HCT116 (cell line): ENCODE results near the gene PQBP1. TPM values are rescaled to one million over a fixed set of nuclear protein-coding genes. Genes with fewer than 3 reads are reported as not detected.
"Not testable (repeated sequence)": the region's sequence is repeated elsewhere in the genome, so short reads cannot be mapped to it uniquely, and the experiment has no call there.

Experiments
- ATAC-seq: fragments of 200-7000 bp; cut with Tn5 transposase; 2 replicates; pipeline ENCODE4 v1.9.1; 2020; ENCODE audit warnings: mild to moderate bottlenecking, moderate library complexity
- BruUV-seq: library from RNA; stranded (reverse); fragments of 400-500 nt; replicated peaks from 2 replicates; lab custom pipeline; 2021; lab: Mats Ljungman, UMichigan
- CTCF ChIA-PET: fragments of 300-600 bp; sonication (Branson Sonifier 250); formaldehyde crosslinking; loops from one replicate; lab custom pipeline; 2021; ENCODE audit warnings: antibody characterized with exemption; lab: Charles Lee
- POLR2A ChIA-PET: fragments of 300-600, 350-600 bp; sonication (Branson Sonifier 250); formaldehyde crosslinking; loops from one replicate; lab custom pipeline; 2021; ENCODE audit warnings: antibody characterized with exemption; lab: Charles Lee
- RAD21 ChIA-PET, 2 experiments: fragments of 300-600 bp; sonication (Branson Sonifier 250); formaldehyde crosslinking; loops; one replicate each; lab custom pipeline; 2023; ENCODE audit warnings: low total read pairs in 2 of 2; ENCODE audit not compliant: uncharacterized antibody in 2 of 2, unreplicated experiment in 2 of 2, low non-redundant PET in 1 of 2; lab: Charles Lee
- DNase-seq: peaks from one replicate; pipeline ENCODE4 v3.0.0-alpha.2; 2010; ENCODE audit warnings: low read depth, low spot score
- H2AFZ ChIP-seq: fragments of 200-600 bp; shearing (Covaris generic), sonication (generic); 2 replicates; pipeline ENCODE4 v1.6.1; 2017; ENCODE audit warnings: low read depth, mixed run types, mixed read lengths, antibody characterized with exemption, low read length; ENCODE audit not compliant: poor library complexity, severe bottlenecking
- H3K27ac ChIP-seq: 2 replicates; pipeline ENCODE4 v1.5.1; 2012; ENCODE audit warnings: low read depth, low read length
- H3K27me3 ChIP-seq: fragments of 200-600 bp; sonication (generic); 2 replicates; pipeline ENCODE4 v1.6.1; 2016; ENCODE audit warnings: mixed run types, low read length, mixed read lengths; ENCODE audit not compliant: insufficient read depth
- H3K36me3 ChIP-seq, 2 experiments: fragments of 200-500 bp in 1 of 2; fragments of 200-600 bp in 1 of 2; sonication (Bioruptor generic) in 1 of 2; sonication (generic) in 1 of 2; 2 replicates each; pipeline versions ENCODE4 v1.5.1 to v1.6.1; 2014 to 2016; ENCODE audit warnings: low read length in 2 of 2, inconsistent platforms in 1 of 2, mixed read lengths in 1 of 2, mixed run types in 1 of 2; ENCODE audit not compliant: insufficient read depth in 2 of 2, control insufficient read depth in 1 of 2
- H3K4me1 ChIP-seq, 2 experiments: fragments of 200-600 bp in 1 of 2; sonication (generic) in 1 of 2; 2 replicates each; pipeline versions ENCODE4 v1.5.1 to v1.6.1; 2012 to 2017; ENCODE audit warnings: low read length in 2 of 2, inconsistent platforms in 1 of 2, mild to moderate bottlenecking in 1 of 2, mixed read lengths in 1 of 2, mixed run types in 1 of 2, moderate library complexity in 1 of 2; ENCODE audit not compliant: insufficient read depth in 2 of 2, control insufficient read depth in 1 of 2
- H3K4me2 ChIP-seq: fragments of 200-600 bp; sonication (generic); 2 replicates; pipeline ENCODE4 v1.6.1; 2017; ENCODE audit warnings: mixed run types, low read length, mixed read lengths
- H3K4me3 ChIP-seq, 2 experiments: fragments of 200-600 bp in 1 of 2; sonication (generic) in 1 of 2; replicated peaks in 1 of 2; 2 replicates each; pipeline ENCODE4 v1.5.1; 2011 to 2016; ENCODE audit warnings: low read length in 2 of 2, control low read depth in 1 of 2, low read depth in 1 of 2, mild to moderate bottlenecking in 1 of 2, mixed read lengths in 1 of 2, mixed run types in 1 of 2
- H3K79me2 ChIP-seq: fragments of 200-600 bp; sonication (generic); 2 replicates; pipeline ENCODE4 v1.6.1; 2017; ENCODE audit warnings: mild to moderate bottlenecking, mixed run types, low read length, moderate library complexity, mixed read lengths; ENCODE audit not compliant: insufficient read depth
- H3K9ac ChIP-seq: fragments of 200-600 bp; sonication (generic); 2 replicates; pipeline ENCODE4 v1.6.1; 2016; ENCODE audit warnings: low read length, mixed read lengths
- H3K9me2 ChIP-seq: fragments of 200-600 bp; sonication (generic), shearing (Covaris generic); 2 replicates; pipeline ENCODE4 v1.6.1; 2017; ENCODE audit warnings: mixed run types, mild to moderate bottlenecking, moderate library complexity; ENCODE audit not compliant: insufficient read depth
- H3K9me3 ChIP-seq, 2 experiments: fragments of 200-500 bp in 1 of 2; fragments of 200-600 bp in 1 of 2; sonication (Bioruptor generic) in 1 of 2; sonication (generic) in 1 of 2; 2 replicates each; pipeline ENCODE4 v1.6.1; 2014 to 2017; ENCODE audit warnings: low read length in 2 of 2, mixed read lengths in 2 of 2, inconsistent platforms in 1 of 2, low read depth in 1 of 2, mild to moderate bottlenecking in 1 of 2, mixed run types in 1 of 2, moderate library complexity in 1 of 2; ENCODE audit not compliant: control insufficient read depth in 1 of 2, insufficient read depth in 1 of 2
- H4K20me1 ChIP-seq: fragments of 200-600 bp; sonication (generic), shearing (Covaris generic); 2 replicates; pipeline ENCODE4 v1.6.1; 2017; ENCODE audit warnings: mixed run types, mild to moderate bottlenecking, moderate library complexity; ENCODE audit not compliant: insufficient read depth
- CBX3 ChIP-seq: IDR thresholded peaks from 2 replicates; pipeline ENCODE4 v1.6.1; 2012; ENCODE audit warnings: low read depth
- CEBPB ChIP-seq: IDR thresholded peaks from 2 replicates; pipeline ENCODE4 v1.6.1; 2012; ENCODE audit warnings: low read depth
- EZH2phosphoT487 ChIP-seq: fragments of 200-600 bp; IDR thresholded peaks from 2 replicates; pipeline ENCODE4 v1.6.1; 2018; ENCODE audit warnings: antibody characterized with exemption, borderline replicate concordance
- JUND ChIP-seq: IDR thresholded peaks from 2 replicates; pipeline ENCODE4 v1.6.1; 2012
- POLR2AphosphoS5 ChIP-seq: IDR thresholded peaks from 2 replicates; pipeline ENCODE4 v1.6.1; 2011; ENCODE audit warnings: mild to moderate bottlenecking, low read depth, low read length, moderate library complexity
- RAD21 ChIP-seq: IDR thresholded peaks from 2 replicates; pipeline ENCODE4 v1.6.1; 2012; ENCODE audit warnings: low read depth, mild to moderate bottlenecking
- SP1 ChIP-seq: IDR thresholded peaks from 2 replicates; pipeline ENCODE4 v1.6.1; 2012; ENCODE audit warnings: low read depth
- SRF ChIP-seq: IDR thresholded peaks from 2 replicates; pipeline ENCODE4 v1.6.1; 2012; ENCODE audit warnings: low read depth
- TCF7L2 ChIP-seq: IDR thresholded peaks from 2 replicates; pipeline ENCODE4 v1.7.0; 2011; ENCODE audit warnings: borderline replicate concordance, inconsistent platforms; ENCODE audit not compliant: insufficient read depth, insufficient read length; ENCODE audit errors: extremely low read depth
- intact Hi-C: fragments of 100-400 bp; cut with micrococcal nuclease; formaldehyde crosslinking; loops from 2 replicates; pipeline ENCODE4 v1.10.0; 2022
- total RNA-seq: library from RNA; stranded (reverse); gene quantifications from one replicate; pipeline ENCODE4 v1.2.1, GENCODE V29; 2021; ENCODE audit not compliant: unreplicated experiment
- TF ChIP-seq, protein P1 (sequence below), 3 experiments: fragments of 200-600 bp in 1 of 3; sonication (generic) in 1 of 3; IDR thresholded peaks in 2 of 3; conservative IDR thresholded peaks in 1 of 3; 2 replicates each; pipeline ENCODE4 v1.5.1; 2012 to 2017; ENCODE audit warnings: low read depth in 2 of 3, low read length in 2 of 3, antibody characterized with exemption in 1 of 3, borderline replicate concordance in 1 of 3, control low read depth in 1 of 3, mild to moderate bottlenecking in 1 of 3, mixed read lengths in 1 of 3, mixed run types in 1 of 3, moderate library complexity in 1 of 3; ENCODE audit not compliant: insufficient read depth in 1 of 3

Gene PQBP1
- total RNA-seq, 1 experiment from 2014 or later: 67.1 TPM

DNA sequence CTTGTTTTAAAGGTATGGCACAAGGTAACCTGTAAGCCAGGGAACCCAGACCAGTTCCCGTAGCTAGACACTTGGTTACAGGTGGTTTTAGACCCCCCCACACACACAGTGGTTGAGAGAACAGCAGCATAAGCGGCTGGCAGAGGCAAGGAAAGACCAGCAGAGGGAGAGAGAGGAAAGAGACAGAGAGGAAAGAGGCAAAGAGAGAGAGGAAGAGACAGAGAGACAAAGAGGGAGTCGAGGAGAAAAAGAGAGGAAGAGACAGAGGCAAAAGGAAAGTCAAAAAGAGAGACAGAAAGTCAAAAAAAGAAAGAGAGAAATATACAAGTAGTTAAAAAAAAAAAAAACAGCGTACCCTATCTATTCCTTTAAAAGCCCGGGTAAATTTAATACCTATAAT, 42.8 kb upstream of the PQBP1 start:
- ATAC-seq: peak; percentile 38; the same call in 1 of the 2 replicates
- Histone ChIP-seq H3K9me3 (no peaks in the 10 kb centered on the region), H3K27me3 (no peaks in the 10 kb centered on the region), H3K4me3 (no peak overlapping the region), H3K9ac (no peak overlapping the region), H3K4me1 (no peaks in the 10 kb centered on the region), H3K9me2 (no peaks in the 10 kb centered on the region), H3K4me2 (no peak overlapping the region), H3K36me3 (no peaks in the 10 kb centered on the region), H2AFZ (no peak overlapping the region), H3K27ac (no peak overlapping the region), H4K20me1 (no peaks in the 10 kb centered on the region), H3K79me2 (no peaks in the 10 kb centered on the region)
- ChIA-PET RAD21 (no interaction called here), POLR2A (no interaction called here), CTCF (no interaction called here)
- TF ChIP-seq POLR2AphosphoS5: no peak
- no peak for TF ChIP-seq SP1
- TF ChIP-seq RAD21: peak; percentile 66
- no peak for TF ChIP-seq EZH2phosphoT487
- no peak for TF ChIP-seq TCF7L2
- no peak for TF ChIP-seq JUND
- TF ChIP-seq CEBPB: no peak
- TF ChIP-seq, protein P1, sequence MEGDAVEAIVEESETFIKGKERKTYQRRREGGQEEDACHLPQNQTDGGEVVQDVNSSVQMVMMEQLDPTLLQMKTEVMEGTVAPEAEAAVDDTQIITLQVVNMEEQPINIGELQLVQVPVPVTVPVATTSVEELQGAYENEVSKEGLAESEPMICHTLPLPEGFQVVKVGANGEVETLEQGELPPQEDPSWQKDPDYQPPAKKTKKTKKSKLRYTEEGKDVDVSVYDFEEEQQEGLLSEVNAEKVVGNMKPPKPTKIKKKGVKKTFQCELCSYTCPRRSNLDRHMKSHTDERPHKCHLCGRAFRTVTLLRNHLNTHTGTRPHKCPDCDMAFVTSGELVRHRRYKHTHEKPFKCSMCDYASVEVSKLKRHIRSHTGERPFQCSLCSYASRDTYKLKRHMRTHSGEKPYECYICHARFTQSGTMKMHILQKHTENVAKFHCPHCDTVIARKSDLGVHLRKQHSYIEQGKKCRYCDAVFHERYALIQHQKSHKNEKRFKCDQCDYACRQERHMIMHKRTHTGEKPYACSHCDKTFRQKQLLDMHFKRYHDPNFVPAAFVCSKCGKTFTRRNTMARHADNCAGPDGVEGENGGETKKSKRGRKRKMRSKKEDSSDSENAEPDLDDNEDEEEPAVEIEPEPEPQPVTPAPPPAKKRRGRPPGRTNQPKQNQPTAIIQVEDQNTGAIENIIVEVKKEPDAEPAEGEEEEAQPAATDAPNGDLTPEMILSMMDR (IDR thresholded peaks at IDR 0.05 in 2 of 3, conservative IDR thresholded peaks at IDR 0.05 in 1 of 3; ENCODE audit: borderline replicate concordance in 1 of 3, insufficient read depth in 1 of 3, low read depth in 2 of 3, low read length in 2 of 3): peak; percentile 34 to 41 (median 40); a peak in 3 of 6 replicates
- TF ChIP-seq CBX3: 0 out of 2 replicates have a peak, but pooled peaks have one; percentile 19
- intact Hi-C loops: no loop called here
- BruUV-seq: no TSS peak
- DNase-seq: peak; percentile 3

DNA sequence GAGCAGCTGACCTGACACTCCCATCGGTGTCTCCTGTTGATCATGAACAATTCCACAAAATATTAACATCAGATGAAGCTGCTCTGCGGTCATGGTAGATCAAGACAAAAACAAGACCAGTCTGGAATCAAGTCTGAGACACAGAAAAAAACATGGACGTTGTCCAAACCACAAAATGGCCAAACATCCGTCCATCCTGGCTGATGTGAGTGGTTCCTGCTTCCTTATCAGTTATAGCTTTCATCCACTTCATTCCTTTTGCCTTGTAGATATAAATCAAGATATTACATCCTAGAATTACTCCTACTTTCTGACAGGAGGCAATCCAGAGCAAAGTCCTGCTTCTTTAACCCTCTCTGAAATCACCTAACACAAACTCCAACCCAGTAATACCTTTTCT, 33.5 kb upstream of the PQBP1 start:
- no peak for DNase-seq

DNA sequence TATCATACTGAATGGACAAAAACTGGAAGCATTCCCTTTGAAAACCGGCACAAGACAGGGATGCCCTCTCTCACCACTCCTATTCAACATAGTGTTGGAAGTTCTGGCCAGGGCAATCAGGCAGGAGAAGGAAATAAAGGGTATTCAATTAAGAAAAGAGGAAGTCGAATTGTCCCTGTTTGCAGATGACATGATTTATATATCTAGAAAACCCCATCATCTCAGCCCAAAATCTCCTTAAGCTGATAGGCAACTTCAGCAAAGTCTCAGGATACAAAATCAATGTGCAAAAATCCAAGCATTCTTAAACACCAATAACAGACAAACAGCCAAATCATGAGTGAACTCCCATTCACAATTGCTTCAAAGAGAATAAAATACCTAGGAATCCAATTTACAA, 25.7 kb upstream of the PQBP1 start:
- H3K79me2 ChIP-seq, POLR2A ChIA-PET, H3K9ac ChIP-seq, BruUV-seq, H4K20me1 ChIP-seq, H3K36me3 ChIP-seq, H3K4me3 ChIP-seq, H3K4me2 ChIP-seq, H3K27me3 ChIP-seq, RAD21 ChIA-PET, ATAC-seq, H3K27ac ChIP-seq, CTCF ChIA-PET, H2AFZ ChIP-seq, H3K9me2 ChIP-seq, DNase-seq, H3K9me3 ChIP-seq, intact Hi-C loops: not testable (repeated sequence)
- H3K4me1 ChIP-seq: peaks cover 3 to 13% of the 10 kb centered on the region in 2 experiments

More for the DNA sequence above, 33.5 kb upstream of the PQBP1 start:
- Histone ChIP-seq H3K9ac (no peak overlapping the region), H3K27ac (no peak overlapping the region), H3K9me2 (no peaks in the 10 kb centered on the region), H3K27me3 (no peaks in the 10 kb centered on the region), H2AFZ (no peak overlapping the region), H3K9me3 (no peaks in the 10 kb centered on the region), H4K20me1 (no peaks in the 10 kb centered on the region), H3K36me3 (no peaks in the 10 kb centered on the region), H3K4me2 (no peak overlapping the region), H3K4me1 (peaks cover 8 to 14% of the 10 kb centered on the region in 2 experiments), H3K79me2 (no peaks in the 10 kb centered on the region), H3K4me3 (no peak overlapping the region)
- ChIA-PET CTCF (no interaction called here), POLR2A (no interaction called here), RAD21 (no interaction called here)
- intact Hi-C loops: no loop called here
- no peak for TF ChIP-seq RAD21
- no peak for TF ChIP-seq SRF
- ATAC-seq: no peak
- BruUV-seq: no TSS peak
